WTC11 (cell line): ENCODE measurements around the gene HPSE2. TPM values are rescaled to one million over a fixed set of nuclear protein-coding genes. Genes with fewer than 3 reads are reported as not detected.

Source experiments
- ATAC-seq: fragments of 200-7000 bp; cut with Tn5 transposase; 2 replicates; pipeline ENCODE4 v1.10.0; 2021; ENCODE audit warnings: mild to moderate bottlenecking, moderate library complexity
- CTCF ChIA-PET: fragments of 300-600 bp; sonication (Branson Sonifier 250); formaldehyde crosslinking; loops from one replicate; lab custom pipeline; 2021; ENCODE audit warnings: antibody characterized with exemption; lab: Charles Lee
- POLR2A ChIA-PET: fragments of 350-600 bp; sonication (Branson Sonifier 250); formaldehyde crosslinking; loops from one replicate; lab custom pipeline; 2021; ENCODE audit warnings: antibody characterized with exemption; lab: Charles Lee
- DNase-seq: peaks from one replicate; pipeline ENCODE4 v3.0.0; 2021; ENCODE audit warnings: low spot score
- H3K27ac Mint-ChIP-seq: 2 replicates; pipeline ENCODE4 v1.8.0; 2021; ENCODE audit warnings: mixed read lengths
- H3K27me3 Mint-ChIP-seq: 2 replicates; pipeline ENCODE4 v1.8.0; 2021; ENCODE audit warnings: low read depth, mild to moderate bottlenecking, moderate library complexity, mixed read lengths
- H3K36me3 Mint-ChIP-seq: 2 replicates; pipeline ENCODE4 v1.8.0; 2021; ENCODE audit warnings: mixed read lengths
- H3K4me1 Mint-ChIP-seq: 2 replicates; pipeline ENCODE4 v1.8.0; 2022; ENCODE audit warnings: mixed read lengths
- H3K4me3 Mint-ChIP-seq: 2 replicates; pipeline ENCODE4 v1.8.0; 2021; ENCODE audit warnings: mild to moderate bottlenecking, moderate library complexity, mixed read lengths
- H3K9me3 Mint-ChIP-seq: 2 replicates; pipeline ENCODE4 v1.8.0; 2021; ENCODE audit warnings: mixed read lengths
- ATF1 ChIP-seq: sonication (generic); formaldehyde crosslinking; IDR thresholded peaks from 2 replicates; pipeline ENCODE4 v1.8.1; 2023; ENCODE audit warnings: mild to moderate bottlenecking, moderate library complexity, missing genetic modification reagents
- CREM ChIP-seq: sonication (generic); formaldehyde crosslinking; IDR thresholded peaks from 2 replicates; pipeline ENCODE4 v1.8.1; 2022; ENCODE audit warnings: mild to moderate bottlenecking, missing genetic modification reagents, moderate library complexity
- ETV6 ChIP-seq: sonication (generic); formaldehyde crosslinking; IDR thresholded peaks from 2 replicates; pipeline ENCODE4 v1.8.1; 2022; ENCODE audit warnings: mild to moderate bottlenecking, missing genetic modification reagents
- GTF2I ChIP-seq: fragments of 250-450 bp; sonication (Bioruptor Pico); conservative IDR thresholded peaks from 2 replicates; pipeline ENCODE4 v1.4.0; 2021; ENCODE audit warnings: mild to moderate bottlenecking
- JUN ChIP-seq: sonication (generic); formaldehyde crosslinking; IDR thresholded peaks from 2 replicates; pipeline ENCODE4 v1.8.0; 2023; ENCODE audit warnings: mild to moderate bottlenecking, missing genetic modification reagents
- MXD4 ChIP-seq: fragments of 250-450 bp; sonication (Bioruptor Pico); IDR thresholded peaks from 2 replicates; pipeline ENCODE4 v1.8.0; 2021; ENCODE audit warnings: mild to moderate bottlenecking, moderate library complexity, borderline replicate concordance
- NFE2L1 ChIP-seq: sonication (generic); formaldehyde crosslinking; IDR thresholded peaks from 2 replicates; pipeline ENCODE4 v1.8.1; 2023; ENCODE audit warnings: missing genetic modification reagents
- RELA ChIP-seq: sonication (generic); formaldehyde crosslinking; IDR thresholded peaks from 2 replicates; pipeline ENCODE4 v1.8.1; 2022; ENCODE audit warnings: missing genetic modification reagents, mild to moderate bottlenecking, borderline replicate concordance
- RORB ChIP-seq: fragments of 250-450 bp; sonication (Bioruptor Pico); IDR thresholded peaks from 2 replicates; pipeline ENCODE4 v1.9.0; 2021; ENCODE audit warnings: mild to moderate bottlenecking
- SOX15 ChIP-seq: fragments of 250-450 bp; sonication (Bioruptor Pico); IDR thresholded peaks from 2 replicates; pipeline ENCODE4 v1.9.0; 2021; ENCODE audit warnings: mild to moderate bottlenecking
- TCF7 ChIP-seq: sonication (generic); formaldehyde crosslinking; IDR thresholded peaks from 2 replicates; pipeline ENCODE4 v1.8.0; 2022; ENCODE audit warnings: mild to moderate bottlenecking, low read depth, missing genetic modification reagents, moderate library complexity
- ZNF416 ChIP-seq: fragments of 250-450 bp; sonication (Bioruptor Pico); IDR thresholded peaks from 2 replicates; pipeline ENCODE4 v1.9.0; 2021; ENCODE audit warnings: mild to moderate bottlenecking, inconsistent platforms
- total RNA-seq: library from RNA; stranded (reverse); gene quantifications from 3 replicates; pipeline ENCODE4 v1.2.3, GENCODE V29; 2021
- TF ChIP-seq, protein P1 (sequence below): sonication (generic); formaldehyde crosslinking; IDR thresholded peaks from 2 replicates; pipeline ENCODE4 v1.8.0; 2023; ENCODE audit warnings: mild to moderate bottlenecking, missing genetic modification reagents
- TF ChIP-seq, protein P2 (sequence below): fragments of 250-450 bp; sonication (Bioruptor Pico); IDR thresholded peaks from 2 replicates; pipeline ENCODE4 v2.1.2; 2022; ENCODE audit warnings: mild to moderate bottlenecking, moderate library complexity
- TF ChIP-seq, protein P3 (sequence below): sonication (generic); formaldehyde crosslinking; IDR thresholded peaks from 2 replicates; pipeline ENCODE4 v1.8.1; 2022; ENCODE audit warnings: low read depth, missing genetic modification reagents, borderline replicate concordance
- TF ChIP-seq, protein P4 (sequence below): fragments of 250-450 bp; sonication (Bioruptor Pico); IDR thresholded peaks from 2 replicates; pipeline ENCODE4 v1.8.0; 2021; ENCODE audit warnings: mild to moderate bottlenecking
- TF ChIP-seq, protein P5 (sequence below): sonication (generic); formaldehyde crosslinking; IDR thresholded peaks from 2 replicates; pipeline ENCODE4 v1.8.0; 2023; ENCODE audit warnings: missing genetic modification reagents, mild to moderate bottlenecking, borderline replicate concordance
- TF ChIP-seq, protein P6 (sequence below): sonication (generic); formaldehyde crosslinking; IDR thresholded peaks from 2 replicates; pipeline ENCODE4 v1.8.1; 2023; ENCODE audit warnings: mild to moderate bottlenecking, missing genetic modification reagents

Gene HPSE2
- total RNA-seq, 1 experiment from 2014 or later: 0.66 TPM

DNA sequence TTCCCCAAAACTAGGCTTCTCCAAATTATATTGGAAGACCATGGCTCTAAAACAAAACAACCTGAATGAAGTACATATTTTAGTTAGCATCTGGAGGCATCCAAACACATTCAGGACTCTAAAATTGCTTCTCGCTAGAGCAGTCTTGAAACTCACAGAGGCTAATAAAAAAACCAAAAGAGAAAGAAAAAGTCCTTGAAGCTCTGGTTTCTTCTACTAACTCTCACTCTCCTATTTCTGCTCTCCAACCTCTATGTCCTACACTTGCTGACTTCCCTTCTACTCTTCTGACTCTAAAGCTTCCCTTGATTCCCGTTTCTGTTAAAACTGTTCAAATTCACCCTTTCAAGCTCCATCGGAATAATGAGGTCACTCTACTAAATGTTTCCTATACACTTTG, 418.3 kb downstream of the HPSE2 start:
- DNase-seq (no peak), ATAC-seq (no peak)
- Mint-ChIP-seq H3K36me3 (no peaks in the 10 kb centered on the region), H3K27me3 (no peaks in the 10 kb centered on the region), H3K27ac (no peak overlapping the region), H3K4me3 (no peak overlapping the region), H3K9me3 (peaks cover under 1% of the 10 kb centered on the region; the same call in 1 of the 2 replicates), H3K4me1 (peaks cover 13% of the 10 kb centered on the region)
- CTCF ChIA-PET: no interaction called here
- POLR2A ChIA-PET: no interaction called here
- TF ChIP-seq, protein P1, sequence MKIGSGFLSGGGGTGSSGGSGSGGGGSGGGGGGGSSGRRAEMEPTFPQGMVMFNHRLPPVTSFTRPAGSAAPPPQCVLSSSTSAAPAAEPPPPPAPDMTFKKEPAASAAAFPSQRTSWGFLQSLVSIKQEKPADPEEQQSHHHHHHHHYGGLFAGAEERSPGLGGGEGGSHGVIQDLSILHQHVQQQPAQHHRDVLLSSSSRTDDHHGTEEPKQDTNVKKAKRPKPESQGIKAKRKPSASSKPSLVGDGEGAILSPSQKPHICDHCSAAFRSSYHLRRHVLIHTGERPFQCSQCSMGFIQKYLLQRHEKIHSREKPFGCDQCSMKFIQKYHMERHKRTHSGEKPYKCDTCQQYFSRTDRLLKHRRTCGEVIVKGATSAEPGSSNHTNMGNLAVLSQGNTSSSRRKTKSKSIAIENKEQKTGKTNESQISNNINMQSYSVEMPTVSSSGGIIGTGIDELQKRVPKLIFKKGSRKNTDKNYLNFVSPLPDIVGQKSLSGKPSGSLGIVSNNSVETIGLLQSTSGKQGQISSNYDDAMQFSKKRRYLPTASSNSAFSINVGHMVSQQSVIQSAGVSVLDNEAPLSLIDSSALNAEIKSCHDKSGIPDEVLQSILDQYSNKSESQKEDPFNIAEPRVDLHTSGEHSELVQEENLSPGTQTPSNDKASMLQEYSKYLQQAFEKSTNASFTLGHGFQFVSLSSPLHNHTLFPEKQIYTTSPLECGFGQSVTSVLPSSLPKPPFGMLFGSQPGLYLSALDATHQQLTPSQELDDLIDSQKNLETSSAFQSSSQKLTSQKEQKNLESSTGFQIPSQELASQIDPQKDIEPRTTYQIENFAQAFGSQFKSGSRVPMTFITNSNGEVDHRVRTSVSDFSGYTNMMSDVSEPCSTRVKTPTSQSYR: no peak
- TF ChIP-seq, protein P2, sequence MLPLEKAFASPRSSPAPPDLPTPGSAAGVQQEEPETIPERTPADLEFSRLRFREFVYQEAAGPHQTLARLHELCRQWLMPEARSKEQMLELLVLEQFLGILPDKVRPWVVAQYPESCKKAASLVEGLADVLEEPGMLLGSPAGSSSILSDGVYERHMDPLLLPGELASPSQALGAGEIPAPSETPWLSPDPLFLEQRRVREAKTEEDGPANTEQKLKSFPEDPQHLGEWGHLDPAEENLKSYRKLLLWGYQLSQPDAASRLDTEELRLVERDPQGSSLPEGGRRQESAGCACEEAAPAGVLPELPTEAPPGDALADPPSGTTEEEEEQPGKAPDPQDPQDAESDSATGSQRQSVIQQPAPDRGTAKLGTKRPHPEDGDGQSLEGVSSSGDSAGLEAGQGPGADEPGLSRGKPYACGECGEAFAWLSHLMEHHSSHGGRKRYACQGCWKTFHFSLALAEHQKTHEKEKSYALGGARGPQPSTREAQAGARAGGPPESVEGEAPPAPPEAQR: no peak
- TF ChIP-seq TCF7 (CRISPR knock-in tag) (no peak), ETV6 (no peak), NFE2L1 (no peak), JUN (no peak), SOX15 (CRISPR knock-in tag) (no peak), MXD4 (CRISPR knock-in tag) (no peak), RORB (CRISPR knock-in tag) (no peak), RELA (no peak), CREM (no peak), ZNF416 (CRISPR knock-in tag) (no peak), ATF1 (no peak), GTF2I (CRISPR knock-in tag) (no peak)
- TF ChIP-seq, protein P3, sequence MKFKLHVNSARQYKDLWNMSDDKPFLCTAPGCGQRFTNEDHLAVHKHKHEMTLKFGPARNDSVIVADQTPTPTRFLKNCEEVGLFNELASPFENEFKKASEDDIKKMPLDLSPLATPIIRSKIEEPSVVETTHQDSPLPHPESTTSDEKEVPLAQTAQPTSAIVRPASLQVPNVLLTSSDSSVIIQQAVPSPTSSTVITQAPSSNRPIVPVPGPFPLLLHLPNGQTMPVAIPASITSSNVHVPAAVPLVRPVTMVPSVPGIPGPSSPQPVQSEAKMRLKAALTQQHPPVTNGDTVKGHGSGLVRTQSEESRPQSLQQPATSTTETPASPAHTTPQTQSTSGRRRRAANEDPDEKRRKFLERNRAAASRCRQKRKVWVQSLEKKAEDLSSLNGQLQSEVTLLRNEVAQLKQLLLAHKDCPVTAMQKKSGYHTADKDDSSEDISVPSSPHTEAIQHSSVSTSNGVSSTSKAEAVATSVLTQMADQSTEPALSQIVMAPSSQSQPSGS (CRISPR knock-in tag): no peak
- TF ChIP-seq, protein P4, sequence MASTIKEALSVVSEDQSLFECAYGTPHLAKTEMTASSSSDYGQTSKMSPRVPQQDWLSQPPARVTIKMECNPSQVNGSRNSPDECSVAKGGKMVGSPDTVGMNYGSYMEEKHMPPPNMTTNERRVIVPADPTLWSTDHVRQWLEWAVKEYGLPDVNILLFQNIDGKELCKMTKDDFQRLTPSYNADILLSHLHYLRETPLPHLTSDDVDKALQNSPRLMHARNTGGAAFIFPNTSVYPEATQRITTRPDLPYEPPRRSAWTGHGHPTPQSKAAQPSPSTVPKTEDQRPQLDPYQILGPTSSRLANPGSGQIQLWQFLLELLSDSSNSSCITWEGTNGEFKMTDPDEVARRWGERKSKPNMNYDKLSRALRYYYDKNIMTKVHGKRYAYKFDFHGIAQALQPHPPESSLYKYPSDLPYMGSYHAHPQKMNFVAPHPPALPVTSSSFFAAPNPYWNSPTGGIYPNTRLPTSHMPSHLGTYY (CRISPR knock-in tag): no peak
- TF ChIP-seq, protein P5, sequence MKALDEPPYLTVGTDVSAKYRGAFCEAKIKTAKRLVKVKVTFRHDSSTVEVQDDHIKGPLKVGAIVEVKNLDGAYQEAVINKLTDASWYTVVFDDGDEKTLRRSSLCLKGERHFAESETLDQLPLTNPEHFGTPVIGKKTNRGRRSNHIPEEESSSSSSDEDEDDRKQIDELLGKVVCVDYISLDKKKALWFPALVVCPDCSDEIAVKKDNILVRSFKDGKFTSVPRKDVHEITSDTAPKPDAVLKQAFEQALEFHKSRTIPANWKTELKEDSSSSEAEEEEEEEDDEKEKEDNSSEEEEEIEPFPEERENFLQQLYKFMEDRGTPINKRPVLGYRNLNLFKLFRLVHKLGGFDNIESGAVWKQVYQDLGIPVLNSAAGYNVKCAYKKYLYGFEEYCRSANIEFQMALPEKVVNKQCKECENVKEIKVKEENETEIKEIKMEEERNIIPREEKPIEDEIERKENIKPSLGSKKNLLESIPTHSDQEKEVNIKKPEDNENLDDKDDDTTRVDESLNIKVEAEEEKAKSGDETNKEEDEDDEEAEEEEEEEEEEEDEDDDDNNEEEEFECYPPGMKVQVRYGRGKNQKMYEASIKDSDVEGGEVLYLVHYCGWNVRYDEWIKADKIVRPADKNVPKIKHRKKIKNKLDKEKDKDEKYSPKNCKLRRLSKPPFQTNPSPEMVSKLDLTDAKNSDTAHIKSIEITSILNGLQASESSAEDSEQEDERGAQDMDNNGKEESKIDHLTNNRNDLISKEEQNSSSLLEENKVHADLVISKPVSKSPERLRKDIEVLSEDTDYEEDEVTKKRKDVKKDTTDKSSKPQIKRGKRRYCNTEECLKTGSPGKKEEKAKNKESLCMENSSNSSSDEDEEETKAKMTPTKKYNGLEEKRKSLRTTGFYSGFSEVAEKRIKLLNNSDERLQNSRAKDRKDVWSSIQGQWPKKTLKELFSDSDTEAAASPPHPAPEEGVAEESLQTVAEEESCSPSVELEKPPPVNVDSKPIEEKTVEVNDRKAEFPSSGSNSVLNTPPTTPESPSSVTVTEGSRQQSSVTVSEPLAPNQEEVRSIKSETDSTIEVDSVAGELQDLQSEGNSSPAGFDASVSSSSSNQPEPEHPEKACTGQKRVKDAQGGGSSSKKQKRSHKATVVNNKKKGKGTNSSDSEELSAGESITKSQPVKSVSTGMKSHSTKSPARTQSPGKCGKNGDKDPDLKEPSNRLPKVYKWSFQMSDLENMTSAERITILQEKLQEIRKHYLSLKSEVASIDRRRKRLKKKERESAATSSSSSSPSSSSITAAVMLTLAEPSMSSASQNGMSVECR (CRISPR knock-in tag): no peak
- TF ChIP-seq, protein P6, sequence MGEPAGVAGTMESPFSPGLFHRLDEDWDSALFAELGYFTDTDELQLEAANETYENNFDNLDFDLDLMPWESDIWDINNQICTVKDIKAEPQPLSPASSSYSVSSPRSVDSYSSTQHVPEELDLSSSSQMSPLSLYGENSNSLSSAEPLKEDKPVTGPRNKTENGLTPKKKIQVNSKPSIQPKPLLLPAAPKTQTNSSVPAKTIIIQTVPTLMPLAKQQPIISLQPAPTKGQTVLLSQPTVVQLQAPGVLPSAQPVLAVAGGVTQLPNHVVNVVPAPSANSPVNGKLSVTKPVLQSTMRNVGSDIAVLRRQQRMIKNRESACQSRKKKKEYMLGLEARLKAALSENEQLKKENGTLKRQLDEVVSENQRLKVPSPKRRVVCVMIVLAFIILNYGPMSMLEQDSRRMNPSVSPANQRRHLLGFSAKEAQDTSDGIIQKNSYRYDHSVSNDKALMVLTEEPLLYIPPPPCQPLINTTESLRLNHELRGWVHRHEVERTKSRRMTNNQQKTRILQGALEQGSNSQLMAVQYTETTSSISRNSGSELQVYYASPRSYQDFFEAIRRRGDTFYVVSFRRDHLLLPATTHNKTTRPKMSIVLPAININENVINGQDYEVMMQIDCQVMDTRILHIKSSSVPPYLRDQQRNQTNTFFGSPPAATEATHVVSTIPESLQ (CRISPR knock-in tag): no peak
